HepG2 (cell line): ENCODE results near the gene FBF1. TPM values are rescaled to one million over a fixed set of nuclear protein-coding genes. Genes with fewer than 3 reads are reported as not detected.

Source experiments
- ATM ChIP-seq: fragments of 450-650 bp; IDR thresholded peaks from 2 replicates; pipeline ENCODE4 v1.7.1; 2017; ENCODE audit warnings: mild to moderate bottlenecking, borderline replicate concordance
- FOXM1 ChIP-seq: sonication (generic); formaldehyde crosslinking; IDR thresholded peaks from 2 replicates; pipeline ENCODE4 v1.5.0; 2020; ENCODE audit warnings: missing genetic modification reagents
- FOXO1 ChIP-seq: sonication (generic); formaldehyde crosslinking; IDR thresholded peaks from 2 replicates; pipeline ENCODE4 v1.4.0; 2020; ENCODE audit warnings: missing genetic modification reagents
- GMEB1 ChIP-seq: sonication (generic); formaldehyde crosslinking; IDR thresholded peaks from 2 replicates; pipeline ENCODE4 v1.5.1; 2020; ENCODE audit warnings: missing genetic modification reagents, mild to moderate bottlenecking, borderline replicate concordance
- MED13 ChIP-seq: sonication (generic); formaldehyde crosslinking; IDR thresholded peaks from 2 replicates; pipeline ENCODE4 v1.5.0; 2020; ENCODE audit warnings: missing genetic modification reagents
- NCOA1 ChIP-seq: sonication (generic); formaldehyde crosslinking; IDR thresholded peaks from 2 replicates; pipeline ENCODE4 v1.9.0; 2021; ENCODE audit warnings: missing genetic modification reagents
- ONECUT2 ChIP-seq: sonication (generic); formaldehyde crosslinking; IDR thresholded peaks from 2 replicates; pipeline ENCODE4 v1.4.0; 2020; ENCODE audit warnings: missing genetic modification reagents
- TFE3 ChIP-seq: IDR thresholded peaks from 2 replicates; pipeline ENCODE4 v1.6.1; 2016
- TGIF2 ChIP-seq: IDR thresholded peaks from 2 replicates; pipeline ENCODE4 v1.6.1; 2016; ENCODE audit warnings: control low read depth, missing compliant biosample characterization
- TSC22D2 ChIP-seq: sonication (generic); formaldehyde crosslinking; IDR thresholded peaks from 2 replicates; pipeline ENCODE4 v1.5.1; 2020; ENCODE audit warnings: missing genetic modification reagents, mild to moderate bottlenecking, borderline replicate concordance
- ZFAT ChIP-seq: sonication (generic); formaldehyde crosslinking; conservative IDR thresholded peaks from 2 replicates; pipeline ENCODE4 v1.8.1; 2023; ENCODE audit warnings: missing genetic modification reagents, inconsistent platforms
- ZNF260 ChIP-seq: sonication (generic); formaldehyde crosslinking; IDR thresholded peaks from 2 replicates; pipeline ENCODE4 v1.4.0; 2020; ENCODE audit warnings: missing genetic modification reagents, low read depth, mild to moderate bottlenecking, borderline replicate concordance
- ZNF274 ChIP-seq: sonication (generic); formaldehyde crosslinking; IDR thresholded peaks from 2 replicates; pipeline ENCODE4 v1.5.1; 2020; ENCODE audit warnings: mild to moderate bottlenecking, missing genetic modification reagents
- ZNF33B ChIP-seq: sonication (generic); formaldehyde crosslinking; IDR thresholded peaks from 2 replicates; pipeline ENCODE4 v1.5.1; 2020; ENCODE audit warnings: mild to moderate bottlenecking, missing genetic modification reagents
- ZNF407 ChIP-seq: sonication (generic); formaldehyde crosslinking; IDR thresholded peaks from one replicate; pipeline ENCODE4 v1.5.1; 2020; ENCODE audit warnings: mild to moderate bottlenecking, missing genetic modification reagents; ENCODE audit errors: not compliant biosample characterization
- ZNF556 ChIP-seq: sonication (generic); formaldehyde crosslinking; IDR thresholded peaks from 2 replicates; pipeline ENCODE4 v1.4.0; 2020; ENCODE audit warnings: mild to moderate bottlenecking, missing genetic modification reagents, borderline replicate concordance
- ZNF563 ChIP-seq: sonication (generic); formaldehyde crosslinking; IDR thresholded peaks from 2 replicates; pipeline ENCODE4 v1.8.0; 2022; ENCODE audit warnings: mild to moderate bottlenecking, moderate library complexity, missing genetic modification reagents
- ZNF652 ChIP-seq: IDR thresholded peaks from 2 replicates; pipeline ENCODE4 v1.6.1; 2016; ENCODE audit warnings: low read depth, borderline replicate concordance
- ZNF747 ChIP-seq: sonication (generic); formaldehyde crosslinking; IDR thresholded peaks from 2 replicates; pipeline ENCODE4 v1.8.1; 2023; ENCODE audit warnings: missing genetic modification reagents, mild to moderate bottlenecking, borderline replicate concordance
- polyA plus RNA-seq, 8 experiments: library from polyadenylated mRNA; depleted of rRNA in 3 of 8; stranded (reverse) in 7 of 8; unstranded in 1 of 8; fragments of >200 nt; fragmentation: Illumina TruSeq in 4 of 8; extraction: Trizol in 4 of 8; gene quantifications; 2 replicates each; pipeline versions ENCODE4 v1.2.1 to v1.2.3, GENCODE V29; 2011 to 2016; ENCODE audit warnings: low read depth in 4 of 8, missing spikeins in 1 of 8, mixed read lengths in 1 of 8; ENCODE audit not compliant: insufficient read depth in 1 of 8
- total RNA-seq, 5 experiments: library from RNA; depleted of rRNA; stranded (reverse); fragments of >200 nt; fragmentation: Illumina TruSeq; extraction: Trizol; gene quantifications; 2 replicates each; pipeline ENCODE4 v1.2.3, GENCODE V29; 2016; ENCODE audit warnings: low read depth in 1 of 5

Gene FBF1
- total and polyA plus RNA-seq, 2 of the 13 experiments (the other 11 are each of a cell fraction or from before 2014, with no cell fraction given) = 2.4 to 8.1 TPM

GRCh38 chr17:75906143-75906884, 34.5 kb downstream of the FBF1 start (continued):
- TF ChIP-seq ZNF407 (CRISPR knock-in tag) (peak; percentile 27), FOXM1 (CRISPR knock-in tag) (no peak), TFE3 (CRISPR knock-in tag) (no peak), ZNF260 (CRISPR knock-in tag) (no peak), ZNF33B (CRISPR knock-in tag) (peak; percentile 51; the same call in 1 of the 2 replicates), ZNF556 (CRISPR knock-in tag) (0 out of 2 replicates have a peak, but pooled peaks have one; percentile 59), TSC22D2 (peak; percentile 18; the same call in 1 of the 2 replicates), MED13 (no peak), ATM (no peak), NCOA1 (CRISPR knock-in tag) (no peak), TGIF2 (0 out of 2 replicates have a peak, but pooled peaks have one; percentile 50), ZFAT (no peak), ONECUT2 (CRISPR knock-in tag) (no peak), ZNF274 (peak; percentile 68; the same call in 1 of the 2 replicates), FOXO1 (0 out of 2 replicates have a peak, but pooled peaks have one; percentile 16), ZNF747 (CRISPR knock-in tag) (no peak), ZNF652 (CRISPR knock-in tag) (no peak), ZNF563 (0 out of 2 replicates have a peak, but pooled peaks have one; percentile 39), GMEB1 (CRISPR knock-in tag) (0 out of 2 replicates have a peak, but pooled peaks have one; percentile 31)
